GM19452 (cell line): ENCODE results near the gene DEFB129.
A peak's percentile ranks its signal among the peaks of the same experiment; 100 is the strongest.
"Not testable (repeated sequence)": the region's sequence is repeated elsewhere in the genome, so short reads cannot be mapped to it uniquely, and the experiment has no call there.

ENCODE experiments used
- ATAC-seq: cut with Tn5 transposase; IDR thresholded peaks from one replicate; pipeline ENCODE4 v1.9.1; 2021; ENCODE audit not compliant: unreplicated experiment

The DEFB129 gene

GRCh38 chr20:252801-253200 is 25.7 kb downstream of the DEFB129 start:
- no peak for ATAC-seq

- ATAC-seq: not testable (repeated sequence)
These were observed 26.4 kb downstream of the DEFB129 start for GRCh38 chr20:253447-253846.

GRCh38 chr20:257419-257818 is 30.4 kb downstream of the DEFB129 start, which contains the start of gene DEFB132:
Gene DEFB132, plus strand, starts transcription at chr20:257724. Its CDS starts 55 bp downstream, at chr20:257779.
- no peak for ATAC-seq

- ATAC-seq: no peak
These were observed 31.3 kb downstream of the DEFB129 start for GRCh38 chr20:258269-258858.

GRCh38 chr20:258963-259362 is 31.9 kb downstream of the DEFB129 start:
- no peak for ATAC-seq

GRCh38 chr20:259981-260380 is 32.9 kb downstream of the DEFB129 start:
- ATAC-seq: no peak

GRCh38 chr20:263701-264100 is 36.6 kb downstream of the DEFB129 start:
- no peak for ATAC-seq

GRCh38 chr20:266596-267562 is 39.8 kb downstream of the DEFB129 start:
- ATAC-seq: peak; percentile 72

GRCh38 chr20:270517-270916 is 43.5 kb downstream of the DEFB129 start:
- no peak for ATAC-seq

- no peak for ATAC-seq
These were observed 44.0 kb downstream of the DEFB129 start for GRCh38 chr20:271069-271468.

- no peak for ATAC-seq
These were observed 44.5 kb downstream of the DEFB129 start for GRCh38 chr20:271528-271927.

GRCh38 chr20:272718-273117 is 45.7 kb downstream of the DEFB129 start:
- no peak for ATAC-seq

- ATAC-seq: no peak
These were observed 46.8 kb downstream of the DEFB129 start for GRCh38 chr20:273884-274283.

- no peak for ATAC-seq
These were observed 48.7 kb downstream of the DEFB129 start for GRCh38 chr20:275791-276190.

GRCh38 chr20:276620-277495 is 49.8 kb downstream of the DEFB129 start:
- no peak for ATAC-seq

- no peak for ATAC-seq
These were observed 50.4 kb downstream of the DEFB129 start for GRCh38 chr20:277496-277781.

GRCh38 chr20:278181-278580 is 51.1 kb downstream of the DEFB129 start:
- ATAC-seq: no peak

GRCh38 chr20:278607-279571 is 51.8 kb downstream of the DEFB129 start:
- ATAC-seq: no peak
